Measurements from ENCODE around the gene PARD3B. TPM values are rescaled to one million over a fixed set of nuclear protein-coding genes. Genes with fewer than 3 reads are reported as not detected.

The PARD3B gene
- polyA plus RNA-seq, 6 donors from 2014 or later: not detected

- ATAC-seq (ENCODE audit: low read depth in 2 of 2): no peak
- Mint-ChIP-seq H3K27ac (no peak overlapping the region), H3K9me3 (peaks cover 0 to 10% (median 3%) of the 10 kb centered on the region in 7 donors), H3K36me3 (no peaks in the 10 kb centered on the region), H3K4me1 (no peaks in the 10 kb centered on the region), H3K27me3 (no peaks in the 10 kb centered on the region), H3K4me3 (no peak overlapping the region)
- DNase-seq: no peak
Measured at GRCh38 chr2:204722691-204723090, 177.4 kb downstream of the PARD3B start.

- peaks cover 0 to 5% (median 3%) of the 10 kb centered on the region in 7 donors for H3K9me3 Mint-ChIP-seq
- DNase-seq (no peak), ATAC-seq (ENCODE audit: low read depth in 2 of 2) (no peak)
- no peaks in the 10 kb centered on the region for H3K27me3 Mint-ChIP-seq
- H3K27ac Mint-ChIP-seq: no peak overlapping the region
- H3K4me3 Mint-ChIP-seq: no peak overlapping the region
- no peaks in the 10 kb centered on the region for H3K36me3 Mint-ChIP-seq
- no peaks in the 10 kb centered on the region for H3K4me1 Mint-ChIP-seq
Measured at GRCh38 chr2:204725693-204726360, 180.6 kb downstream of the PARD3B start.

GRCh38 chr2:204726831-204727230 is 181.6 kb downstream of the PARD3B start:
- H3K4me3 Mint-ChIP-seq: no peak overlapping the region
- ATAC-seq (ENCODE audit: low read depth in 2 of 2): no peak
- H3K4me1 Mint-ChIP-seq: no peaks in the 10 kb centered on the region
- no peak for DNase-seq
- no peak overlapping the region for H3K27ac Mint-ChIP-seq
- H3K36me3 Mint-ChIP-seq: no peaks in the 10 kb centered on the region
- H3K9me3 Mint-ChIP-seq: peaks cover 0 to 5% (median 3%) of the 10 kb centered on the region in 7 donors
- H3K27me3 Mint-ChIP-seq: no peaks in the 10 kb centered on the region

GRCh38 chr2:204727368-204727767 is 182.1 kb downstream of the PARD3B start:
- no peaks in the 10 kb centered on the region for H3K4me1 Mint-ChIP-seq
- H3K27ac Mint-ChIP-seq: no peak overlapping the region
- ATAC-seq (ENCODE audit: low read depth in 2 of 2) (no peak), DNase-seq (no peak)
- H3K4me3 Mint-ChIP-seq: no peak overlapping the region
- H3K27me3 Mint-ChIP-seq: no peaks in the 10 kb centered on the region
- H3K9me3 Mint-ChIP-seq: peaks cover 0 to 5% (median 3%) of the 10 kb centered on the region in 7 donors
- no peaks in the 10 kb centered on the region for H3K36me3 Mint-ChIP-seq

- Mint-ChIP-seq H3K27ac (no peak overlapping the region), H3K36me3 (no peaks in the 10 kb centered on the region), H3K4me1 (no peaks in the 10 kb centered on the region), H3K27me3 (no peaks in the 10 kb centered on the region), H3K4me3 (no peak overlapping the region), H3K9me3 (peaks cover 0 to 8% (median 3%) of the 10 kb centered on the region in 7 donors)
- ATAC-seq (ENCODE audit: low read depth in 2 of 2): no peak
- no peak for DNase-seq
Measured at GRCh38 chr2:204730603-204731002, 185.3 kb downstream of the PARD3B start.

- H3K27me3 Mint-ChIP-seq: no peaks in the 10 kb centered on the region
- H3K4me1 Mint-ChIP-seq: no peaks in the 10 kb centered on the region
- H3K9me3 Mint-ChIP-seq: peaks cover 0 to 9% (median 3%) of the 10 kb centered on the region in 7 donors
- no peaks in the 10 kb centered on the region for H3K36me3 Mint-ChIP-seq
- ATAC-seq (ENCODE audit: low read depth in 2 of 2) (no peak), DNase-seq (no peak)
- H3K4me3 Mint-ChIP-seq: no peak overlapping the region
- H3K27ac Mint-ChIP-seq: no peak overlapping the region
Measured at GRCh38 chr2:204732019-204732418, 186.7 kb downstream of the PARD3B start.

- H3K36me3 Mint-ChIP-seq: no peaks in the 10 kb centered on the region
- H3K27ac Mint-ChIP-seq: no peak overlapping the region
- peaks cover 2 to 19% (median 6%) of the 10 kb centered on the region in 7 donors for H3K9me3 Mint-ChIP-seq
- no peaks in the 10 kb centered on the region for H3K27me3 Mint-ChIP-seq
- no peak for ATAC-seq (ENCODE audit: low read depth in 2 of 2)
- no peak for DNase-seq
- H3K4me3 Mint-ChIP-seq: no peak overlapping the region
- no peaks in the 10 kb centered on the region for H3K4me1 Mint-ChIP-seq
Measured at GRCh38 chr2:204737296-204737695, 192.0 kb downstream of the PARD3B start.

GRCh38 chr2:204738721-204739120 is 193.4 kb downstream of the PARD3B start:
- H3K27me3 Mint-ChIP-seq: no peaks in the 10 kb centered on the region
- H3K4me1 Mint-ChIP-seq: no peaks in the 10 kb centered on the region
- no peak overlapping the region for H3K4me3 Mint-ChIP-seq
- no peak for ATAC-seq (ENCODE audit: low read depth in 2 of 2)
- H3K27ac Mint-ChIP-seq: no peak overlapping the region
- DNase-seq: no peak
- H3K36me3 Mint-ChIP-seq: no peaks in the 10 kb centered on the region
- peaks cover 2 to 19% (median 7%) of the 10 kb centered on the region in 7 donors for H3K9me3 Mint-ChIP-seq

- ATAC-seq (ENCODE audit: low read depth in 2 of 2): no peak
- H3K27ac Mint-ChIP-seq: no peak overlapping the region
Measured at GRCh38 chr2:204743393-204743960, 198.2 kb downstream of the PARD3B start.

GRCh38 chr2:204744506-204744905 is 199.2 kb downstream of the PARD3B start:
- Mint-ChIP-seq H3K27me3 (no peaks in the 10 kb centered on the region), H3K4me3 (no peak overlapping the region), H3K4me1 (no peaks in the 10 kb centered on the region), H3K36me3 (no peaks in the 10 kb centered on the region), H3K27ac (peak overlapping the region in 1 of 6 donors; percentile 45), H3K9me3 (peaks cover 0 to 13% (median 6%) of the 10 kb centered on the region in 7 donors)
- ATAC-seq (ENCODE audit: low read depth in 2 of 2) (no peak), DNase-seq (no peak)

More at GRCh38 chr2:204743393-204743960, 198.2 kb downstream of the PARD3B start:
- H3K9me3 Mint-ChIP-seq: peaks cover 0 to 13% (median 6%) of the 10 kb centered on the region in 7 donors
- no peaks in the 10 kb centered on the region for H3K36me3 Mint-ChIP-seq
- no peaks in the 10 kb centered on the region for H3K27me3 Mint-ChIP-seq
- H3K4me3 Mint-ChIP-seq: no peak overlapping the region
- DNase-seq: no peak
- H3K4me1 Mint-ChIP-seq: no peaks in the 10 kb centered on the region

- no peak for ATAC-seq (ENCODE audit: low read depth in 2 of 2)
Measured at GRCh38 chr2:204748286-204748685, 203.0 kb downstream of the PARD3B start.

GRCh38 chr2:204749319-204749718 is 204.0 kb downstream of the PARD3B start:
- ATAC-seq (ENCODE audit: low read depth in 2 of 2) (no peak), DNase-seq (no peak)
- Mint-ChIP-seq H3K4me3 (no peak overlapping the region), H3K27me3 (no peaks in the 10 kb centered on the region), H3K9me3 (peaks cover 0 to 7% (median 2%) of the 10 kb centered on the region in 7 donors), H3K4me1 (no peaks in the 10 kb centered on the region), H3K36me3 (no peaks in the 10 kb centered on the region), H3K27ac (no peak overlapping the region)

More at GRCh38 chr2:204748286-204748685, 203.0 kb downstream of the PARD3B start:
- no peaks in the 10 kb centered on the region for H3K4me1 Mint-ChIP-seq
- H3K4me3 Mint-ChIP-seq: no peak overlapping the region
- no peak overlapping the region for H3K27ac Mint-ChIP-seq
- no peaks in the 10 kb centered on the region for H3K27me3 Mint-ChIP-seq
- peaks cover 0 to 7% (median 3%) of the 10 kb centered on the region in 7 donors for H3K9me3 Mint-ChIP-seq
- no peaks in the 10 kb centered on the region for H3K36me3 Mint-ChIP-seq
- DNase-seq: no peak

- H3K36me3 Mint-ChIP-seq: no peaks in the 10 kb centered on the region
- peaks cover 0 to 7% (median 1%) of the 10 kb centered on the region in 7 donors for H3K9me3 Mint-ChIP-seq
- H3K27ac Mint-ChIP-seq: no peak overlapping the region
- no peak for ATAC-seq (ENCODE audit: low read depth in 2 of 2)
- no peak for DNase-seq
- H3K4me3 Mint-ChIP-seq: no peak overlapping the region
- H3K27me3 Mint-ChIP-seq: no peaks in the 10 kb centered on the region
- no peaks in the 10 kb centered on the region for H3K4me1 Mint-ChIP-seq
Measured at GRCh38 chr2:204750389-204750788, 205.1 kb downstream of the PARD3B start.

- H3K36me3 Mint-ChIP-seq: no peaks in the 10 kb centered on the region
- no peak overlapping the region for H3K4me3 Mint-ChIP-seq
- DNase-seq: no peak
- no peaks in the 10 kb centered on the region for H3K4me1 Mint-ChIP-seq
- H3K27me3 Mint-ChIP-seq: no peaks in the 10 kb centered on the region
- peaks cover 0 to 9% (median 0%) of the 10 kb centered on the region in 7 donors for H3K9me3 Mint-ChIP-seq
- H3K27ac Mint-ChIP-seq: no peak overlapping the region
- ATAC-seq (ENCODE audit: low read depth in 2 of 2): no peak
Measured at GRCh38 chr2:204751472-204751871, 206.2 kb downstream of the PARD3B start.
